ENCODE results near the gene DIP2C.
"Not testable (repeated sequence)": the region's sequence is repeated elsewhere in the genome, so short reads cannot be mapped to it uniquely, and the experiment has no call there.

DIP2C gene

DNA sequence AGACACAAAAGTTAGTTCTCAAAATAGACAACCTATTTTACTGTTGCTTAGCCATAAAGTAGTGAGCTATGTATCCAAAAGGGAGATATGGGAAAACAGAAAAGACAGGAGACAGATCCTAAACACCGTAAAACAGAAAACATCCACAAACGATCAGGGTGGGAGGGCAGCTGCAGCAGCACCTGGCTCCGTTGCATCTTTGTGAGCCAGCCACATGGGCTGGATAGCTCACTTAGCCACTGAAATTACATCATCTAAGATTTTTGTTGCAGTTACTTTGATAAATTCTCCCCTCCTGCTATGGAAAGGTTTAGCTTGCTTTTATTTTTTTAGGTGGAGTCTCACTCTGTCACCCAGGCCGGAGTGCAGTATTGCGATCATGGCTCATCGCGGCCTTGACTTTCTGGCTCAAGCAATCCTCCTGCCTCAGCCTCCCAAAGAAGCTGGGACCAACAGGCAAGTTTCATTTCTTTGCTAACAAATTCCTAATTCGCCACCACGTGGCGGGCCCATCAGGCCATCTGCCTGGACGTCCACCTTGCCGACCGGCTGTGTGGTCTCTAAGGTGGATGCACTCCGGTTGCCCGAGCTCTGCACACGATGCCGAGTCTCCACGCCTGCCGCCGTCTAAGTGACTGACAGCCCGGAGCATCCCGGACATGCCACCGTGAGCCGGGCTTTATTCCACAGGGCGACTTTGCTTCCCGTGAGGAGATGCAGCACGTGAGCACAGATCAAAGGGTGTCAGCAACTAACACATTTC lies 159.8 kb downstream of the DIP2C start:
- DNase-seq = no peak

DNA sequence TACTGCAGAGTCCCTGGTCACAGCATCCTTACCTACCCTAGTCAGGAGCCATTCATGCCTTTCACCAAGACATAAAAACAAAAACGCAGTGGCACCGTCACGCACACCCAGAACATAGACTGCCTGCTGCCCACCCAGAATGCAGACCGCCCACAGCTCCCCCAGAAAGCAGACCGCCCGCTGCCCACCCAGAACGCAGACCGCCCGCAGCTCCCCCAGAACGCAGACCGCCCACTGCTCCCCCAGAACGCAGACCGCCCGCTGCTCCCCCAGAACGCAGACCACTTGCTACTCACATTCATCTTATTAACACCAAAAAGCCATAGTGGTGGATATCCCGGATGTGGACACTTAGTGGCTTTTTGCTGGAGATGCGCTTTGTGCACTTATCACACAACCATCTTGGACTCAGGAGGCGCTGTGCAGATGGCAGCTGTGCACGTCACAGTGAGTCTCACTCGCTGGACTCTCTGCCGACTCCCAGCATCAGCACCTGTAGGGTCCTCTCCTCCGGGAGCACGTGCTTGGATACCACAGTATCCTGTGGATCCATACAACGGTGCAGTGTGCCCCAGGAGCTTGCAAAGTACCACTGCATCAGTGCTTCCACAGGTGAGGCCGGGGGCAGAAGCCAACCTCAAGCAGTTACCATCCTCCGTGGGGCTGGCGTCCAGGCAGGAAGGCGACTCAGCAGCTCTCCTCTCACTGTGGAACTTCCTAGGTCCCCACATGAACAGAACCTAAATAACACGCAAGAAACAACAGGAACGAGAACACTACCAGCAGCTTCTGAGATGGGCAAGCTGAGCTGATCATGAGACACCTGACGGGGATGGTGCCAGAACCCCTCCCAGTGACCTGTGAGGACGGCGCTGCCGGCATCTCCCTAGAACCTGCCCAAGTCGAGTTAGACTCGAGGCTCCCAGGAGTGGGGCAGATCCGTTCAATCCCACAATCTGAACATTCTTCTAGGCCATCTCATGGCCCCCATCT lies 161.0 kb downstream of the DIP2C start:
- DNase-seq = no peak

DNA sequence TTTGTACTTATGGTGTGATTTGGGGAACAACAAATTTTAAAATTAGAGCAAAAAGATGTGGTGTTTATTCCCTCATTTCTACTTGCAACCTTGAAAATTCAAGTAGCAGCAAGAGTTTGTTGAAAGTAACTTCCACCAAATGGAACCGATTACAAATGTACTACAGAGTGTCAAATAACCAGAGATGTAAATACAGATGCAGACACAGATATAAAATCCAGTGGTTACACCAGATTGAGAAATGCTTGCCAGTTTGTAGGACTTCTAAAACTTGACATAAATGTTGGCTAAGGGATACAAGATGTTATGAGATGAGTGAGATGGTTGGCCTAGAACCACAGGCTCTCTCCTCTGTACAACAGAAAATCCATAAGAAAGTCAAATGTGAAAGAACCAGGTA lies 162.1 kb downstream of the DIP2C start:
- no peak for DNase-seq

DNA sequence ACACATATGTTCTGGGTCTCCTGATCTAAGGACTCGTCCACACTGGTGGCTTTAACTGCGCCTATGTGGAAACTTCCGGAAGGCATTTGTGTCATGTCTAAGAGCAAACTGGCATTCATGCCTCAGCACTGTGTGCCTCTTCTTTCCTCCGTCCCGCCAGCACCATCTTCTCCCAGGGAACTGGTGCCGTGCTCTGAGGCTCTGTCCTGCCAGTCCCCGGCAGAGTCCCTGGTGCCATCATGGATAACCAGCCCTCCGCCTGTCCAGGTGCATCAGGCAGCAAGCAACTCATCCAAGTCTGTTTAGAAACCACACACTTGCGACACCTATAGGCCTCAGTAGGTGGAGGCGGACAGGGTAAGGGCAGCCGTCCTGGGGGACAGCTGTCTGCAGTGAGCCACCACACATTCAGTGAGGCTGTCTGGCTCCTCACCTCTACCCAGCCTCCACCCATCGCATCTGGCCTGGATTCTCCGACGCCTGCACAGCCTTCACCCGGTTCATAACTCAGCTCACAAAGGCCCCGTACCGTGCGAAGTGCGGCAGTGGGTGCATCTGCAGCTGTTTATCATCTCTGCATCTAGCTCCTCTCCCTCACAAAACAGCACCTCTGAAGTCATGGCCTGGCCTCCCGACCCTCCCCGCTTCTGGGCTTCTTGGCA lies 162.7 kb downstream of the DIP2C start:
- DNase-seq = no peak

DNA sequence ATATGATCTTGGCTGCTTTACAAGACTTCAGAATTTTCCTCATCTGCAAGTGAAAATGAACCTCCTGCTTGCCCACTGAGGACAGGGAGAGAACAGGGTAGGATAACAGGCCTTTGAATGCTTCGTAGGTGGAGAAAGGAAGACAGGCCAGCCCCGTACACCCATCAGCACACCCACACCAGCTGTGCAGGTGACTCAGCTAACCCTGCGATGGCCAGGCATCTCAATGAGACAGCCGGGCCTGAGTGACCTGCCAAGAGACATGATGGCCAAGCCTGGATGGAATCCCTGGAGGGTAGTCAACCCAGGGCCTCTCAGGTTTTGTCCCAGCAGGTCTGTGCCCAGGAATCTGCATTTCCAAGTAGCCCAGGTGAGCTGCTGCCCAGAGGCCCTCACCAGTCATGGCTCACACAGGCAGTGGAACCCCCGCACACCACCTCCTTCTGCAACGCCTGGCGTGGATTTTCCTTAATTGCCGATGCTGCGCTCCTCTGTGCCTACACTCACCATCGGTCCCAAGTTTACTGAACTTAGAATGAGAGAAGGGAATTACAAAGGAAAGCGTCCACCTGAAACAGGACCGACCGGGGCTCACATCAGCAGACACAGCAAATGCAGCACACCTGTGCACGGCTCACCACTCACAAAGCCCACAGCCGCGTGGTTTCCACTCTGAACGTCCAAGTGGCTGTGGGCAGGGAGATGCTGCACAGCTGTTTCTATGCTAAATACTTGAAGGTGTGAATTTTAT lies 163.7 kb downstream of the DIP2C start:
- DNase-seq = no peak

DNA sequence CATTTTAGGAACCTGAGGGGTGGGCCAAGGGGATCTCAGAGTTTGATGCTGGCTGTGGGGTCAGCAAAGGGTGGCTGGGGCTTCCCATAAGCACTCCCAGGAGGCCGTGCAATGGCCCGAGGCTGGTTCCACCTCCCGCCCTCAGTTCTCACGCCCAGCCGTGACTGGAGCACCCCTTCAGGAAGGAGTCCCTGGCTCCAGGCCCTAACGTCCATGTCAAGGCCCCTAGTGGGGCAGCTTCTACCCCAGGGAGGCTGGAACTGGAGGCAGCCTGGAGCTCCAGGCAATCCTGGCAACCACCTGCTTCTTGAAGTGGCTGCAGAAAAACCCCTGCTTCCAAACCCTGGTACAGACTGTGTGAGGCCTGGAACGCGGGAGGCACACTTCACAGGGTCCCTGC lies 165.5 kb downstream of the DIP2C start:
- no peak for DNase-seq

DNA sequence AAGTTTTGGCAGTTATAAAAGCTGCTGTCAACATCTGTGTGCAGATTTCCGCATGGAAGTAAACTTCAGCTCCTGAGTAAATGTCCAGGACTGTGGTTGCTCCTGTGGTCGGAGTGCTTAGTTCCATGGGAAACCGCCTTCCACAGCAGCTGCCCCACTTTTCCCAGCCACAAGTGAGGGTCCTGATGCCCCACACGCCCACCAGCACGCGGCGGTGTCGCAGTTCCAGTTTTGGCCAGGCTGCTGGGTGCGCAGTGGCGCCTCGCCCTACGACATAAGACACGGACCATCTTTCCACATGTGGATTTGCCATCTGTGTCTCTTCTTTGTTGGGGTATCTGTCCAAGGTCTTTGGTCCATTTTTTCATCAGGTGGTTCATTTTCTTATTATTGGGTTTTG lies 167.1 kb downstream of the DIP2C start:
- no peak for DNase-seq

DNA sequence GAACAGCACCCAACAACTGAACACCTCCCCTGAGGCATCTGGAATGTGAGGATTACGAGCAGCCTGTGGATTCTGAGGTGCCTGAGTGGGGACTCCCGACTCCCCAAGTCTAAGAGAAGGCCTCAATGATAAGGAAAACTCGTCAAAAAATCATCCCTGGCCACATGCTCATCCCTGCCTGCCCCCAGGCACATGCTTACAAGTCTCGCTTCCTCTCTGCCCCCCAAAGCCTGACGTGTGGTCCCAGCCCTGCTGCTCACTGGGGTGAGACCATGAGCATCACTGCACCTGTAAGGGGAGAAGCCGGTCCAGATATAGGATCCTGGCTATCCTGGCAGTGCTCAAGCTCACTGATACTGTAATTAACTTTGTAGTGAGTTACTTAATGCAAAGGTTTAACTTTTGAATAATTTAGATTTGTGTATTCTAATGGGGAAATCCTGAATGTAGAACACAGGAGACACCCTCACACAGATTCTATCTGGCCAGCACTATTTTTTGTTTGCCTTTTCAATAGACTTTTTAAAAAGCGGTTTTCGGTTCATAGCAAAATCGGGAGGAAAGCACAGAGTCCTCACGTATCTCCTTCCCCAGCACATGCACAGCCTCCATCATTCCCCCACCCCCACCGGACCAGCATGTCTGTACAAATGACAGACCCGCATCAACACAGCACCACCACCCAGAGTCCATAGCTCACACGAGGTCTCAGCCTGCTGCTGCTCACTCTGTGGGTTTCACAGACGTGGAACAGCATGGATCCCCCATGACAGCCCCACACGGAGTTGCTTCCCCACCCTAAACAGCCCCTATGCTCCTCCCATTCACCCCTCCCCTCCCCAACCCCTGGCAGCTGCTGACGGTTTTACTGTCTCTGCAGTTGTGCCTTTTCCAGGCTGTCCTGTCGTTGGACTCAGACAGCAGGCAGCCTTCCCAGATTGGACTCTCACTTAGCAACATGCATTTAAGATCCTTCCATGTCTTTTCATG lies 167.9 kb downstream of the DIP2C start:
- no peak for DNase-seq

DNA sequence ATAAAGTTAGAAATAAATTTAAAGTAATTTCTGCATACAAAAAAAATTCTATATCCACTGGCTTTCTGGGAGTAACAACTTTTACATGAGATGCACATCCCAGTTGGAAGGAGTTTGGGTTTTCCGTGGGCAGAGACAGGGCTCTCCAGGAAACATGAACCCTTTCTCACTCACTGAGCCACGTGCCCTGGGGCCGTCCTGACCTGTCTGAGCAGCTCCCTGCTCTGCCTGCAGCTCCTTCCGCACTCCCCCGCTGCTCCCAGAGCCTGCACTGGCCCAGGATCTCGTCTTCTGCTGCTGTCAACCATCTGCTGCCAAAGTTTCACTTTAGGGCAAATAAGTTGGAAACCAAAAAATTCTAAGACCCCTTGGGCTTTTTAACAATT lies 169.1 kb downstream of the DIP2C start:
- no peak for DNase-seq

DNA sequence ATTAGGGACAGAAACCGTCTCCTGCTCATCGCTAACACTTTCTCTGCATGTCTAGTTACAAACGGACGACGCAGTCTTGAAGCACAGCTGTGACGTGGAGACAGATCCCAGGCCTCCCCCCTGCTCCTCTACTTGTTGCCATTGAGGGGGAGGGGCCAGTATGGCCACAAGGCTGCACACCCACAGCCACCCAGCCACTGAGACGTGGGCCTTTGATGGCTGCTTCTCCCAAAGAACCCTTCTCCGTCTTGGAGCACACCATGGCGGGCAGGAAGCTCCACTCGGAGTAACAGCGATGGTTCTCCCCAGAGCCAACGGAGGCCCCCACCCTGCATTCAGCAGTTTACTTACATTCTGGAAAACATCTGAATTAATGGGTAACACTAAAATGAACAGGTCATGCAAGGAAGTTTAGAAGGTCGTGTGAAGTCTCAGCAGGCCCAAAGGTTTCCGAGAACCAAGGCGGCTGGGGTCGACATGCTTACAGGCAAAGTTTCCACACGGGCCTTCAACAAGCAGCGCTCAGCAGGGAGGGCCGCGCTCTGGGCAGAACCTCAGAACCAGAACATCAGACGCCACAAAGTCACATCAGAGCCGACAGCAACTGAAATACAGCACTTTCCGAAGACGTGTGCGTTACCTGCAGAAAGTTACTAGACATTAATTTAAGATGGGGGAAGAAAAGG lies 169.6 kb downstream of the DIP2C start:
- no peak for DNase-seq

DNA sequence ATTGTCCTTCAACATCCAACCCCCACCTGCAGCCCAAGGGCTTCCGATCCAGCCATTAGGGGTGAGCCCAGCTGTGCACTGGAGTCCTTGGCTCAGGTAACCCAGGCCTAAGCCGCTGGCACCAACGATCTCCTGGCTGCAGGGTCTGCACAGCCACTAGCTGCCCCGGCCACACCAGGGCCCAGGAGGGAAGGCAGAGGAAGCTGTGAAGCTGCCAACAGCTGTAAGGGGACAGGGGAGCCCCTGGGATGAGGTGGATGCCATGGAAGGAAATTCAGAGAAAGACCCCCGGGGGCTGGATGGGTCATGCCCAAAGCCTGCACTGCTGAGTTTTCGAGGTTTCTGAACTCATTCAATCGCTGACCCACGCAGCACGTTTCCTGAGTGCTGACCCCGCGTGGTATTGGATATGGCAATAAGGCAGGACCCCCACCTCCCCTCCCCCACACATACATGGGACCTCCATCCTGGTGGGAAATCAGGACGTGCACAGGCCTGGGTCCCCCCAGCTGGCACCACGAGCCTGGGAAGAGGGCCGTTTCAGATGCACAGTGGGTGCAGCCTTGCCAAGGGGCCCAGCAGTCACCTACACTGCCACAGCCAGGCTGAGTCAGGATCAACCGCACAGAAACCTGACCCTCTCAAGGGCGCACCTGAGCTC lies 170.3 kb downstream of the DIP2C start:
- no peak for DNase-seq

DNA sequence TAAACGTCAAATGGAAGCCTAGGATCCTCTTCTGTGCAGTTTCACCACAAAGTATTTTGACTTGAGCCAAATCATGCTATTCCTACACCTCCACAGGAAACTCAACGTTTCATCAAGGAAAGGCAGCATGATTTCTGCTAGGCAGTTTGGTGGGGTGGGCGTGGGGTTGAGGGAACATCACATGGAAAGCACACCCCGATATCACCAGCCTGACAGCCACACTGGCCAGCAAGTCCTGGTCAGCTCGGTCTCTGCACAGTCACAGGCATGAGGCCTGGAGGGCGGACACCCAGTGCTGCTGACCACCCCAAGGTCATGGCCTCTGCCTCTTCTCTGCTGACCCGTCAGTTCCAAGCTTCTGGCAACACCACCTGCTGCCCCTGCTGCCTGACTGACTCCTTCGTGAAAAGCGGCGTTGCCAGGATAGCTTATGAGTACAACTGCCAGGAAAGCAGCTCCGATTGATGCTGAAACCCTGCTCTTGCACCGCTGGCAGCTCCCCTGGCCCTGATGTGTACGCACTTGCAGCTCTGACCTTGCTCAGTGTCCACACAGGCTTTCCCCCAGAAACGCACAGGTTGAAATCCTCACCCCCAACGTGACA lies 171.5 kb downstream of the DIP2C start:
- DNase-seq = no peak

DNA sequence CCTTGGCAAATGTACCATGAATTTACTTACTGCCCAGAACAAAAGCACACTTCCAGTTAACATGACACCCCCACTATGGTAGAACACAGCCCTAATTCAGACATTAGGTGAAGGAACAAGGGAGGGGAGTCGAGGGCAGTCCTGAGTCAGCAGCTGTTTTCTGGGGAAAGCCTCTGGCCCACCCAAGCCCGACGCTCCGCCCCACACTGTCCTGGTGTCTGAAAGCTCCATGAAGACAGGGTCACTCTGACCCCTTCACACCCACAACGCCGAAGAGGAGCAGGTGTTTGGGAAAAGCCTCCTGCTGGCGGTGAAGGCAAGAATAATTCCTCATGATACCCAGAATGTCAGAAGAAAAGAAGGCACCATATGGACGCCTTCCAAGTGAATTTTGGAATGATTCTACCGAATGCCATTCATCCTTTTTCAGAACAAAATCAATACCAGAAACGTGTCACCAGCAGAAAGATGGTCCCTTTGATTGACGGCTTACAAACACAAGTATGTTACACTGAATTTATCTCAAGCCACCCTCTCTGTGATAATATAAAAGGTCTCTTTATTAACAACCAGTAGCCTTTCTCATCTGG lies 172.1 kb downstream of the DIP2C start:
- DNase-seq = no peak

DNA sequence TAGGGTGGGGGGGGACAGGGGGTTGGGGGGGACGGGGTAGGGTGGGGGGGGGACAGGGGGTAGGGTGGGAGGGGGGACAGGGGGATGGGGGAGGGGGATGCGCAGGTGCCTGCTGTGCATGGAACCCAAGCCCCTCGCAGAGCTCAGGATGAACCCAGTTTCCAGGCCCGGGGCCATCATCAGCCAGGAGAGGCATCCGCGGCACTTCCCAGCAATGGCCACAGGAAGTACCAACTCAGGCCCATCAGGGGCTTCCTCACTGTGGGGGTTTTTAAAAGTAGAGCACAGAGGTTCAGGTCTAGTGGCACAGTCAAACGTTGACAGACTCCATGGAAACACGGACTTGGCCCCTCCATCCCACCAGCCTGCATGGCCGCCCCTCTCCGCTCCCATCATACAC lies 172.7 kb downstream of the DIP2C start:
- DNase-seq = no peak

DNA sequence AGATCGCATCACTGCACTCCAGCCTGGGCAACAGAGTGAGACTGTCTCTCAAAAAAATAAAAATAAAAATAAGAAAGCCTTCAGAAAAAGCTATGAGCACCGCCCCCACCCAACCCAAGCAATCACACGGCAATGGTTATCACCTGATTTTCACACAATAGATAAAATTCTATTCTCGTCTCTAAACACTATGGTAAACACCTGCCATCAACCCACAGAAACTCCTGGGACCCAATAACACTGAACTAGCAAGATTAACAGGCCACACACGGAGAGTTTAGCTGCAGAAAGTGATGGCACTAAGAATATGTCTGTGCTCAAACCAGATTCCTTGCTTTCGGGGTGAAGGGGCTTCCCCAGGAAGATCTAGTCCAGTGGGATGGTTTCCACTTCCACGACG lies 173.8 kb downstream of the DIP2C start:
- no peak for DNase-seq

DNA sequence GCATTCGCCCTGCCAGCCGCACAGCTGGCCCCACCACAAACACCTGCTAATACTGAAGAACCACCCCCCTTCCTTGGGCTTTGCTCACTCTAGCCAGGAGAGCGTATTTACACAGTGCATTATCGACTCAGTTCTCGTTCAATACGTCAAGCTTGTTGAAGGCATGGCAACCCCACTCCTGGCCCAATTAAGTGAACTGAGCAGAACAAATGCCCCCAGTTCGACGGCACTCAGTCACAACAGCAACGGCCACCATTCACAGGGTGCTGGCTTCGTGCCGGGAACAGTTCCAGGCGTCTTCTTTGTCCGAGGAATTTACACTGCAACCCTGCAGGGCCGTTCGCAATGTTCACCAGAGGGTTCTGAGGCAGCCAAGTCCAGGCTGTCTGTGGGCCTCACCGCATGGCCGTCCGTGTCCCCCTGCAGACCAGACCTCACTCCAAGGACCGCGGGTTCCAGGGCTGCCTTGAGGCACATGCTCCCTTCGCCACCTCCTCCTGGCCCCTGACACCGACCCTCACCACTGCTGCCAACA lies 175.3 kb downstream of the DIP2C start:
- no peak for DNase-seq

DNA sequence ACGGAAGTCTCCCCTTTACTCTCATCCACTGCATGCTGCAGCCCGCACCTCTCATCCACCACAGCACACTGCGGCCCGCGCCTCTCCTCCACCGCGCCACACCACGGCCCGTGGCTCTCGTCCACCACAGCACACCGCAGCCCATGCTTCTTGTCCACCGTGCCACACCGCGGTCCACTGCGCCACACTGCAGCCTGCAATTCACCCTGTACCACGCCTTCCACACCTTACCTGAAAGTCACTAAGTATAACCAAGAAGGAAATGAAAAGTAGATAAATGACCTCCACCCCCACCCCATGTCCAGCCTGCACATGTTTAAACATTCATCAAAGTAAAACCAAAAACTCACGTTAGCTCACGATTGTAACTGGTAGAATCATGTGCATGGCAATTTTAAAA lies 176.1 kb downstream of the DIP2C start:
- no peak for DNase-seq

DNA sequence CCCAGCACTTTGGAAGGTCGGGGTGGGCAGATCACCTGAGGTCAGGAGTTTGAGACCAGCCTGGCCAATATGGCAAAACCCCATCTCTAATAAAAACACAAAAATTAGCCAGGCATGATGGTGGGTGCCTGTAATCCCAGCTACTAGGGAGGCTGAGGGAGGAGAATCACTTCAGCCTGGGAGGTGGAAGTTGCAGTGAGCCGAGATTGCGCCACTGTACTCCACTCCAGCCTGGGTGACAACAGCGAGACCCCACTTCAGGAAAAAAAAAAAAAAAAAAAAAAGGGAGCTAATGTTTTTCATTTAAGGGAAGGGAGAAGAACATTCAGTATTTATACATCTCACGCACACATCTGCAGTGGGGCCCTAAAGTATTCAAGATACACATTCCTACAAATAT lies 176.8 kb downstream of the DIP2C start:
- DNase-seq = not testable (repeated sequence)

DNA sequence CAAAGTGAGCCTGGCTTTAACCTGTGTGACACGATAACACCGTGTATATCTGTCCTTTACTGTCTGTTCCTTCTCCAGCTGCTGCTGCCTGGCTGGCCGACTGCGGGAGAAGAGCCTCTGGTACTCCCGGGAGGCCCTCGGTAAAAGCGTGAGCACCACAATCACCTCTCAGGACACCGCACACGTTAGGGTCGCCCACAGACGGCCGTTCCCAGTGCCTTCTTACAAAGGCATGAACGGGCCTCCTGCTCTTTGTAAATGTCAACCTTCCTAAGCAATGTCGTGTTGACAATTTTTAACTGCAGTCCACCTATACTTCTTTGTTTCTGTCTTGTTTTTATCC lies 177.6 kb downstream of the DIP2C start:
- no peak for DNase-seq
